HG03571 (cell line): Measurements from ENCODE around the gene ADCY10.

Experiments used
- ATAC-seq: cut with Tn5 transposase; IDR thresholded peaks from one replicate; pipeline ENCODE4 v1.9.1; 2021; ENCODE audit not compliant: unreplicated experiment

The ADCY10 gene

DNA sequence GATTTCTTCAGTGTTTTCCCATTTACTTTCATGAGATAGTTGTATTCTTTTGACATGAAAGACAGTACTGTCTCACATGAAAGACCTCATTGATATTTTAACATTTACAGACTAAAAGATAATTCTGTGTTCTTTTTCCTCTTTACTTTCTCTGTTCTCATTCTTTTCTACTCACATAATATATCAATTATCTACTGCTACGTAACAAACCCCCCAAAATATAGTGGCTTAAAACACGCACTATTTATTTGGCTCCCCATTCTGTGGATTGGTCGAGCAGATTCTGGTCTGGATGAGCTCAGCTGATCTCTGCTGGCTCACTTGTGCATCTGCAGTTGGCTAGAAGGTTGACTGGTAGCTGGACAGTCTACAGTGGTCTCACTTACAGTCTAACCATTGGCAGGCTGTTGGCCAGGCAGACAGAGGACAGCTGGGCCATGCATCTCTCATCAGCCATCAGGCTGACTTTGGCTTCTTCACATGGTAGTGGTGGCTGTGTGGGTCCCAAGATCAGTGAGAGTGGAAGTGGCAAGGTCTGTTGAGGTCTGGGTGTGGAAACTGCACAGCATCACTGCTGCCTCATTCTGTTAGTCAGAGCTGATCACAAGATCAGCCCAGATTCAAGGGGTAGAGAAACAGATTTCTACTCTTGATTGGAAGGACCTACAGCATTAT is 128.9 kb downstream of the ADCY10 start:
- ATAC-seq: no peak

DNA sequence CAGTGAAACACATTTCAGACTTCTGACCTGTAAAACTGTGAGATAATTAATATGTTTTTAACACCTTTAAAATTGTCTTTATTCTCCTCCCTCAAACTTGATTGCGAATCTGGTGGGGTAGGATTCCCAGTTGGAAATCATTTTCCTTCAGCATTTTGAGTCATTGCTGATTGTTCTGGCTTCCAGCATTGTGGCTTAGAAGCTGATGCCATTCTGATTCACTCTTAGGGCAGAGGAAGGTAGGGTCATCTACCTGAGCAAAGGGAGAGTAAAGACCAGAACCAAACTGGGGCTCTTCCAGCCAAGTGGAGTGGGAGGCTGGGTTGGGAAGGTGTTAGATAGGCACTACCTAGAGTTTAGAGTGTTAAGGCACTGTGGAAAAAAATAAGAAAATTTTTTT is 131.0 kb downstream of the ADCY10 start:
- ATAC-seq: no peak

DNA sequence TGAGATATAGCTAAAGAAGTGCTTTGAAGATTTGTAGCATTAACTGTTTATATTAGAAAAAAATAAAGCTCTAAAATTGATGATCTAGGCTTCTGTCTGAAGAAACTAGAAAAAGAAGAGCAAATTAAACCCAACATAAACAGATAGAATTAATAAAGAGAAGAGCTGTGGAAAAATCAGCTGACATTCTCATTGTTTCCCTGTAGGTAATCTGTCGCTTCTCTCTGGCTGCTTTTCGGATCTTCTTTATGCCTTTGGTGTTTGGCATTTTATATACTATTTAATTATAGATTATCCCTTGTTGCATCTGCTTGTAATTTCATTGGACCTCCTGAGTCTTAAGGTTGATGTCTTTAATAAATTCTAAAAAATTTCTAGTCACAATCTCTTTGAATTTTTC is 132.4 kb downstream of the ADCY10 start:
- ATAC-seq: no peak

DNA sequence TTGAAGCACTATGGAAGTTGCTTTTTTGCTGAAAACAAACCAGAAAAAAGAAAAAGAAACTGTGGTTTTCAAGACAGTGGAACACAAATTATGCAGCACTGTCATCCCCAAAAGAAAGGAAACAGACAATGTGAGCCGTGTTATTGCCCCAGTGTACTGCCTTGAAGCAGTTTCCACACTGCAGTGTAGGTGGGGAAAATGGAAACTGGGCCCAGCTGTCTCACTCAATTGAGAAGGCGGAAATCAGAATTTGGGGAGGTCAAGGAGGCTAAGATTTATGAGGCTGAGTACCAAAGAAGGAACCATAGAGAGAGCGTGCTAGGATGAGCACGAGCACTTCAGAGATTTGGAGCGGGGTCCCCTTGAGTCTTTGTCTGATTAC is 136.7 kb downstream of the ADCY10 start:
- no peak for ATAC-seq

DNA sequence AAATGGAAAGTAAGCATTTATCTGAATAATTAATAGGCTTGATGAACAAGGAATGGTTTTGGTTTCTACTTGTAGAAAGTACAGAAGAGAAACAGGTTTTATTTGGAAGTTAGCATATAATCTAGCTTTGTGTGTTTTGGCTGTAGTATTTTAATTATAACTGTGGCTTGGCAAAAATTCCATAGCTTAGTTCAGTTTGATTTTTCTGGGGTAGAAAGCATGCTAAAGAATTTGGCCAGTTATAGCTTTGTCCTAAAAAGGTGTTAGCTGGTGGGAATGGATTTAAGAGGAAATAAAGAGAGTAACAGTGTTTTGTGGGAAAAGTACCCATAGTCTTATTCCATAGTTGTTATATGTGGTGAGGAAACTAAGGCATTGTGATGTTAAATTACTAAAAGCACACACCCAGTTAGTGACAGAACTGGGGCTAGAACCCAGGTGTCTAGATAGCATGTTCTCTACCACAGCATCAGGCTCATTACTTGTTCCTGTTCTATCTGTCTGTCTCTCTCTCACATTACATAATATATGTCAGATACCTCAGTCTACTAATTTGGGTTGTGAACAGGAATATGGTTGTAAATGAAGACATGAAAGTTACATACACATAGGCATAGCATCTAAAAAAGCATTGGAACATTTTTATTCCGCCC is 137.2 kb downstream of the ADCY10 start:
- ATAC-seq: no peak

DNA sequence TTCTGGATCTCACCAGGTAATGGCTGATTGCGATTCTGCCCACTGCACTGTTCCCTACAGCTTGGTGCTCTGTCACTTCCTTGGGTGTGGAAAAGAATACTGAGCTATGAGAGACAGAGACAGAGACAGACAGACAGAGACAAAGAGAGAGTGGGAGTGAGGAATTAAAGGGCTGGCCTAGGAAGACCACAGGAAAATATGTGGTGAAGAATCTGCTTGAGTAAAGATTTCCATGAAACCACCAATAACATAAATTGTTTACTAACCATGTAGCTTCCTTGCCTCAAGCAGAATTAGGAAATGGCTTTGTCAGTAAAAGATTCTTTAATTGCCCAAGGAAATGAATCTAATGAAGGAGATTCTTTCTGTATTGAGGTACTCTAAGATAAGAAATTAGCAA is 137.8 kb downstream of the ADCY10 start:
- ATAC-seq: no peak

DNA sequence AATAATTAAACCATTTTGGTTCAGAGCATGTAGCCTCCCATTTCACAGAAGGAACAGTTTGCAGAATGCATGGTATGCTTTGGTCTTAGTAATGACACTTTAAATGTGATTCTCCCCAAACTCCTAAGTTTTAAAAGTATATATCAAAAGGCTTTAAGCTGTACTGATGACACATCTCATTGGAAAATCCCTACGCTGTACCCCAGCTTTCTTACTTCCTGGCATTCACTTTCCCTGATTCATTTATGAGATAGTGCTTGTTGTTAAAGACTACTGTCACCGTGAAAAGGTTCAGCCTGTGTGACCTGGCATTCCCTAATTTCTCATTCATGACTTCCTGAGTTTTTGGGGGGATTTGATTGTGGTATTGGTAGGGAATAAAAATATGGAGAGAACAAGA is 138.8 kb downstream of the ADCY10 start:
- no peak for ATAC-seq

DNA sequence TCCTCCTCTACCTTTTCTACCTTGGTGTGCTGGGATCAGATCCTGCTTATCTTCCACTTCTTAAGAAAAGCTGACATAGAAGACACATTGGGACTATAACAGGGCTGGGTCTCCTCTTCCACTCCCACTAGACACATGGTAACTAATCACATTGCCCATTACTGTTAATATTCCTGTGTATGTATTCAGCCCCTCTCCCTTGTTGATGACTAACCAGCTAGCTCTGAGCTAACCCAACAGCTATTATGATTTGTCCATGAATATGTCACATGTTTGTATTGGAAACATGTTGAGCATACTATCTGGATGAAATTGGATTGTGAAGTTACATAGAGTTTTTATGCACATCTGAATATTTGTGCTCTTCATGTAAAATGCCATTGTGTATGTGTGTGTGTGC is 139.2 kb downstream of the ADCY10 start:
- ATAC-seq: no peak

DNA sequence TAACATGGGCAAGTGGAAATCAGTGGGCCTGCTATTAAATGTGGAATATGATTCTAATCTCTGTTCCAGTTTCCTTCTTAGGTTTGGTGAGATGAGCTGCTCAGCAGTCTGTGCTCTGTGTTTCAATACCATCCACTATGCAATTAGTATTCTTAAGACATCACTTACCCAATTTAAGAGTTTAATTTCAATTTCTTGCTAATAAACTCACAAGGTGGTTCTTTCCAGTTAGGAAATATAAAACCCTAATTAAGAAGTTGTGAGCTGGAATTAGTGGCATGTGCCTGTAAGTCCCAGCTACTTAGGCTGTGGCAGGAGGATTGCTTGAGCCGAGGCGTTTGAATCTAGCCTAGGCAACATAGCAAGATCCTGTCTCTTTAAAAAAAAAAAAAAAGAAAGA is 140.4 kb downstream of the ADCY10 start:
- ATAC-seq: no peak

DNA sequence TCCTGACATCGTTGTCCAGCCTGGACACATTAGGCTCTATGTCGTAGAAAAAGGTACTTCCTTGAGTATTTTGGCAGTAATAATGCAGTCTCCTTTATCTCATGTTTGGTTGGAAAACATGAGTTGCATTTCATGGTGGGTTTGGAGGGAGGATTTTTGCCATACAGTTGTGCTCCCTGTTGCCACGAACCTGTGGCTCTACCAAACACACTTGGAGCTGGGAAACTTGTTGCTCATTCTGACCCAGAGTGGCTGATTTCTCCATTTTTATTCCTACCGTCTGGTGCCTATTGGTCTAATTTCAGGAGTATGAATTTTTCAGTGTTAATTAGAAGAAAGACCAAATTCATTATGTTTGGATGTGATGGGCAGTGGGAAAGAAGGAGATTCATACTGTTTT is 141.5 kb downstream of the ADCY10 start:
- no peak for ATAC-seq

DNA sequence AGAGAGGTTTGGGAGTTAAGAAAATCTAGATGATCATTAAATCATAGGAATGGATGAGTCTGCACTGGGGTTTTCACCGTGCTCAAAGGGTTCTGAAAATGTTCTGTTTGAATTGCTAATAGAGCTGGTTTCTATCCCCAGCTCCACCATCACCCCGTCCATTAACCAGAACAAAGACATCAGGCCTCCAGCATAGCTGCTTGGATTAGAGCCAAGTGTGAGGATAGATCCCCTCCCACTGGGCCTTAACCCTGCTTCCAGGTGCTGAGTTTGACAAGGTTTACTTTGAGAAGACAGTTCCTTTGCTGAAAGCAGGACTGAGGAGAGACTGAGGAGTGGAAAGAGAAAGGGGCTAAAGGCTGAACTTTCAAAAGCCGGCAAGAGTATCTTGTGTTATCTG is 143.8 kb downstream of the ADCY10 start:
- ATAC-seq: no peak

DNA sequence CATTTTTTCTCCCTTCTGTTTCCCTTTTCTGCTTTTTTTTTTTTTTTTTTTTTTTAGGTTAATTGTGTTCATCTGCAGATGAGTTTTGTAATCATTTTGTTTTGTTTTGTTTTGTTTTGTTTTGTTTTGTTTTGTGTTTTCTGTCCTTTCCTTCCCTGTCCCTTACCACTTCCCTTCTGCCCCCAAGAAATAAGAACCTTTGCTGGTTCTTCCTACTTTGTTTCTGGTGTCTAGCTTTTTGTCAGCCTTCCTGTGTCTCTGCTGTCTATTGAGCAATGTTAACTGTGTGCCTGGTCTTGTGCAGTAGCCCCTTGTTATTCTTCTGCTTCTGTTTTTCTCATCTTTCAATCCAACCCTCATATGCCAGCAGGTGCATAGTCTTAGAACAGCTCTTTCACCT is 146.2 kb downstream of the ADCY10 start:
- no peak for ATAC-seq

DNA sequence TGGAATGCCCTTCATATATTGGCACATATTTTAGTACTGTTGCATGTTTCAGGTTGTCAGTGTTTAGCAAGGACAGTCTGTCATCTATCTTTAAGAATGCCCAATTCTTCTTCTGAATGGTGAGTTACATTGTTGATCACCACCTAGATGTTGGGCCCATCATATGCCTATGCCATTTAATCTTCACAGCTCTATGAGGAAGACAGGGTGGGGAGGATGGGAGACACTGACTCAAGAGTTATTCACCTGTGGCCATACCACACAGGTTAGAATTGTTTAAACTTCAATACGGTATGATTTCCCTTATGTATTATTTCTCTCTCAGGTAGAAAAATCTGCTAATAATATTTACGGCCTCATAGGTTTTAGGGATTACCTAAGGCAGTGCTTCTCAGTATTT is 147.4 kb downstream of the ADCY10 start:
- ATAC-seq: no peak

DNA sequence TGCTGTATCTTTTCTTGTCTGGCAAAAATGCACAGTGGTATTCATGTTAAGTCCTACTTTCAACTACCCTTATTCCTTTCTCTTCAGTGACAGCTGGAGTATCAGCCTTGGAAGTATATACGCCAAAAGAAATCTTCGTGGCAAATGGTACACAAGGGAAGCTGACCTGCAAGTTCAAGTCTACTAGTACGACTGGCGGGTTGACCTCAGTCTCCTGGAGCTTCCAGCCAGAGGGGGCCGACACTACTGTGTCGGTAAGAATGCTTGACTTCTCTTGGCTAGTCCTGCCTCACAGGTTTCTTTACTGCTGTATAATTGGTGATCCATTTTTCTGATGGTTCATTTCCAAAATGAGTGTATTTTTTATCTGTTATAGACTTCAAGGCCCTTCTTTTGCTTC is 148.4 kb downstream of the ADCY10 start:
- ATAC-seq: no peak

DNA sequence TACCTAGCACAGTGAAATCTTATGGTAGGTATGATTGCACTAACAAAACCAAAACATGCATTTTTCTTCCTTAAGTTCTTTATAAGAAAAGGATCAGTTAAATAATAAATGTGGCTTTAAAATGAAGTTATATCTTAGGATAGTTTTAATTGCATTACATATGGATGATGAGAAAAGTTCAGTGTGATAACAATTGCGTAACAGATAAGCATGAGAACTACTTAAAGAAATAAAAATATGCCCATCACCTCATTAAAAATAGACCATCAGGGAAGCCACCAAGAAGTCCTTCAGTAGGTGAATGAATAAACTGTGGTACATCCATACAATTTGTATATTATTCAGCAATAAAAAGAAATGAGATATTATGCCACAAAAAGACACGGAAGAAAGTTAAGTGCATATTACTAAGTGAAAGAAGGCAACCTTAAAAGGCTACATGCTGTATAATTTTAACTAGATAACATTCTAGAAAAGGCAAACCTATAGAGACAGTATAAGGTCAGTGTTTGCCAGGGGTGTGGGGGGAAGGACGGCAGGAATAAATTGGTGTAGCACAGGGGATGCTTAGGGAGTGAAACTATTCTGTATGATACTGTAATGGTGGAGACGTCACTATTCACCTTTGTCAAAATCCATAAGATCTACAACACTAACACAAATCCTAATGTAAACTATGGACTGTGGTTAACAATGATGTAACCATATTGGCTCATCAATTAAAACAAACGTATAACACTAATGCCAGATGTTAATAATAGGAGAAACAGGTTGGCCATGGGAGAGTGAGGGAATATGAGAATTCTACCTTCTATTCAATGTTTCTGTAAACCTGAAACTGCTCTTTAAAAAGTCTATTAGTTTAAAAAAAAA is 149.2 kb downstream of the ADCY10 start:
- ATAC-seq: no peak

DNA sequence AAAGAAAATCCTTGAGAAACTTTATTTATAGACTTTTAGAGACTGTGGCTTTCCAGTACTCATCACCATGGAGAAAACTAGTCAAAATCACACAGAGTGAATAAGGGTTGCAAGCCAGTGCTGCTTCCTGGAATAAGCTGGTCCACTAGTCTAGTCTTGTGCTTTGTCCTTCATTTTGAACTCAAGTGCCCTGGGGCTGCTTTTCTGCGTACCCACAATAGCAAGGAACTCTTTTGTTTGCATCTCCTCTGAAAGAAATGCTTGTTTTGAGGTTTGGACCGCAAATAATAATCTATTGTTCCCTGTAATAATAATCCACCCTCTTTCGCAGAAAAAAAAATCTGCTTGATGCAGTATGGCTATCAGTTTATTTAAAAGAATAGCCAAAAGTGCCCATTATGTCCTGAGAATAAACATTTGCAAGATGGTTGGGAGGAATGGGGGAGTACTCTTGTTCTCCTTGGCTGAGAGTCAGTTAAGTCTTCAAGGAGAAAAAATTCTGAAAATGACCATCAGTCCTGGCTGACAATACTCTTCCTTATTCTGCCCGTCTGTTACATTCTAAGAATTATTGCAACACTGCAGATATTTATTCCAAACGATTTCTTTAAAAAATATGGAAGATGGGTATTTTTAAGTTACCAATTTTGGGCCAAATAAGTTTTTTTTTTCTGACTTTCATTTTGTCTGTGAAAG is 150.3 kb downstream of the ADCY10 start:
- ATAC-seq: no peak

DNA sequence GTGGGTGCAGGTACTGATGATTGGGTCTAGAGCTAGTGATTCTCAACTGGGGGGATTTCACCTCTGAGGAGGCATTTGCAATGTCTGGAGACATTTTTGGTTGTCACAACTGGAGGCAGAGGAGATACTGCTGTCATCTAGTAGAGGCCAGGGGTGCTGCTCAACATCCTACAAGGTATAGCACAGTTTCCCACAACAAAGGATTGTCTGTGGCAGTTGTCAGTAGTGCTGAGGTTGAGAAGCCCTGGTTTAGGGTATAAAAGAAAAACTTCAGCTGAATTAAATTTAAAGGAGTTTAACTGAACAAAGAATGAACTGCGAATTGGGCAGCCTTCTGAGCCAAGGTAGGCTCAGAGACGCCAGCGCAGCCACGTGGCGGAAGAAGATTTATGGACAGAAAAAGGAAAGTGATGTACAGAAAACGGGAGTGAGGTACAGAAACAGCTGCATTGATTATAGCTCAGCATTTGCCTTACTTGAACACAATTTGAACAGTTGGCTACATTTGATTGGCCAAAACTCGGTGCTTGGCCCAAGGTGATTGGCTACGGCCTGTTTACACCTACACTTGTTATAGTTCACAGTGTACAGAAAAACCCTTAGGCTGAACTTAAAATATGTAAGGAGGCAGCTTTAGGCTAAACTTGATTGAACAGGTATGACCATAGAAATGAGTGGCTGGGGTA is 151.7 kb downstream of the ADCY10 start:
- no peak for ATAC-seq

DNA sequence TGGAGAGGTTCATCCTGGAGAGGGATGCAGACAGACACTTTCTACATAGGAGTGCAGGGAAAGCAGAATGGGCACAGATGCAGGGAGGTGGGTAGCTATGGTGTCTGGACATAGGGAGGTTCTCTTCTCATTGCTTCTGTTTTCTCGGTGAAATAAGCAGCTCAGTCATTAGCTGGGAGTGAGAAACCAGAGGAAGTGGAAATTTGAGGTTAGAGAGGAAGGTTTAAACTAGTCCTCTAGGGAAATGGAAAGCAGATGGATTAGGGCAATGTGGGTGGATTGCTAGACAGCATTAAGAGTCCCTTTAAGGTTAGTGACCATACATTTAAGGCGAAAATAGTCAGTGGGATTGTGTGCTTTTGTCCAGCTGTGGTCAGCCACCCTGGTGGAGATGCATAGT is 152.5 kb downstream of the ADCY10 start:
- ATAC-seq: no peak
